ENCODE measurements around the gene TDRD9.

DNA sequence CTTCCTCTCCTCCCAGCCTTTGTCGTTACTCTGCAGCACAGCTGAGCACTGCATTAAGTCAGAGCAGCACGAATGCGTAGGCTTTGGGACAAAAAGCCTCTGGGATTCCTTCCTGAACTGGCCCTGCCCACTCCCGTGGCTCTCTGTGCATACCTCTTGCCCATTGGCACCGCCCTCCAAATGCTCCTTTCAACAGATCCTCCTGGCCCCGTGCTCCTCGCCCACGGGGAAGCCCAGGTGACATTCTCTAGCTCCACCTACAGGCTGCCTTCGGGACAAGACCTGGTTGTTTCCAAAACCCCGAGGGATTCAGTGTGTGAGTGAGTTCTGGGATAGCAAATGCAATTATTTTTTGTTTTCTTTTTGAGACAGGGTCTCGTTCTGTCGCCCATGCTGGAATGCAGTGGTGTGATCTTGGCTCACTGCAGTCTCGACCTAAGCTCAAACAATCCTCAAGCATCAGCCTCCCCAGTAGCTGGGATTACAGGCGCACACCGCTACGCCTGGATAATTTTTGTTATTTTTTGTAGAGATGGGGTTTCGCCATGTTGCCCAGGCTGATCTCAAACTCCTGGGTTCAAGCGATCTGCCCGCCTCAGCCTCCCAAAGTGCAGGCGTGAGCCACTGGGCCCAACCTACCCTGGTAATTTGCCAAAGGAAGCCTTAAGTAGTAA, 17.9 kb upstream of the TDRD9 start:
- TF ChIP-seq CTCF (IDR thresholded peaks at IDR 0.05) (peak; percentile 84), POLR2AphosphoS5 (IDR thresholded peaks at IDR 0.05; ENCODE audit: low read depth, low read length) (no peak), SIN3A (IDR thresholded peaks at IDR 0.05; ENCODE audit: borderline replicate concordance, insufficient read depth, low read depth, low read length) (no peak)
- TF ChIP-seq, protein P1, sequence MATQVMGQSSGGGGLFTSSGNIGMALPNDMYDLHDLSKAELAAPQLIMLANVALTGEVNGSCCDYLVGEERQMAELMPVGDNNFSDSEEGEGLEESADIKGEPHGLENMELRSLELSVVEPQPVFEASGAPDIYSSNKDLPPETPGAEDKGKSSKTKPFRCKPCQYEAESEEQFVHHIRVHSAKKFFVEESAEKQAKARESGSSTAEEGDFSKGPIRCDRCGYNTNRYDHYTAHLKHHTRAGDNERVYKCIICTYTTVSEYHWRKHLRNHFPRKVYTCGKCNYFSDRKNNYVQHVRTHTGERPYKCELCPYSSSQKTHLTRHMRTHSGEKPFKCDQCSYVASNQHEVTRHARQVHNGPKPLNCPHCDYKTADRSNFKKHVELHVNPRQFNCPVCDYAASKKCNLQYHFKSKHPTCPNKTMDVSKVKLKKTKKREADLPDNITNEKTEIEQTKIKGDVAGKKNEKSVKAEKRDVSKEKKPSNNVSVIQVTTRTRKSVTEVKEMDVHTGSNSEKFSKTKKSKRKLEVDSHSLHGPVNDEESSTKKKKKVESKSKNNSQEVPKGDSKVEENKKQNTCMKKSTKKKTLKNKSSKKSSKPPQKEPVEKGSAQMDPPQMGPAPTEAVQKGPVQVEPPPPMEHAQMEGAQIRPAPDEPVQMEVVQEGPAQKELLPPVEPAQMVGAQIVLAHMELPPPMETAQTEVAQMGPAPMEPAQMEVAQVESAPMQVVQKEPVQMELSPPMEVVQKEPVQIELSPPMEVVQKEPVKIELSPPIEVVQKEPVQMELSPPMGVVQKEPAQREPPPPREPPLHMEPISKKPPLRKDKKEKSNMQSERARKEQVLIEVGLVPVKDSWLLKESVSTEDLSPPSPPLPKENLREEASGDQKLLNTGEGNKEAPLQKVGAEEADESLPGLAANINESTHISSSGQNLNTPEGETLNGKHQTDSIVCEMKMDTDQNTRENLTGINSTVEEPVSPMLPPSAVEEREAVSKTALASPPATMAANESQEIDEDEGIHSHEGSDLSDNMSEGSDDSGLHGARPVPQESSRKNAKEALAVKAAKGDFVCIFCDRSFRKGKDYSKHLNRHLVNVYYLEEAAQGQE (IDR thresholded peaks at IDR 0.05; ENCODE audit: insufficient read depth in 1 of 2, low read depth in 2 of 2, low read length in 1 of 2): no peak

All from Panc1 (cell line).